ENCODE measurements around the gene HIVEP3. TPM values are rescaled to one million over a fixed set of nuclear protein-coding genes. Genes with fewer than 3 reads are reported as not detected.

Gene HIVEP3
- total RNA-seq, 1 donor from 2014 or later = 1.2 TPM

DNA sequence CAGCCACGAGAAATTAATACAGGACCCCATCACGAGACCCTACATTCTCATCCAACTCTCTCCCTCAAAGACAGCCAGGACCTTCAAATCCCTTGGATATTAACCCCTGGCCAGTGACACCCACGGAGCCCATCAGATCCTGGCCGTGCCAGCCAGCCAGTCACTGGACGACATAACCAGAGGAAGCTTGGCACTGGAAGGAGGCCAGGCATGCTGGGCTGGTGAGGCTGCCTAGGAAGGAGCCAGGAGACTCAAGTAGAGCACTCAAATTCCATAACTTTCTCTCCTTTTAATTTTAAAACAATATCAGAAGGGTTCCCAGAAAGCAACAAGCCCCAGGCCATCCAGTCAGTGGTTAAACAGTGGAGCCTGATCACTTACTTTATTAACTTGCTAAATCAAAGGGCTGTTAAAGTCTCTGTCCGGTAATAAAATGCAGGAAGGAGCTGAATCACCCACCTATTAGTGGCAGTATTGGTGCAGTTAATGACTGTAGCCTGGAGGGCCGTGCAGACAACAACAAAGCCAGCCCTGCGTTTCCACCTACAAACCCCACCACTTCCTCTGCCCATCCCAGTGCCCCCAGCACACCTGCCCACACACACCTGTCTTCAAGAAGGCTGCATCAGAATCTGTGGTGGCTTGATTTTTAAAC is 78.0 kb downstream of the HIVEP3 start:
- Mint-ChIP-seq H3K9me3 (no peaks in the 10 kb centered on the region), H3K4me3 (no peak overlapping the region), H3K36me3 (ENCODE audit: low read depth) (no peaks in the 10 kb centered on the region), H3K27ac (ENCODE audit: unreplicated experiment) (no peak overlapping the region), H3K4me1 (peaks cover 13% of the 10 kb centered on the region), H3K27me3 (ENCODE audit: low read depth) (no peaks in the 10 kb centered on the region)
- no peak for DNase-seq (ENCODE audit: low read depth, low spot score)
- TF ChIP-seq, protein P1, sequence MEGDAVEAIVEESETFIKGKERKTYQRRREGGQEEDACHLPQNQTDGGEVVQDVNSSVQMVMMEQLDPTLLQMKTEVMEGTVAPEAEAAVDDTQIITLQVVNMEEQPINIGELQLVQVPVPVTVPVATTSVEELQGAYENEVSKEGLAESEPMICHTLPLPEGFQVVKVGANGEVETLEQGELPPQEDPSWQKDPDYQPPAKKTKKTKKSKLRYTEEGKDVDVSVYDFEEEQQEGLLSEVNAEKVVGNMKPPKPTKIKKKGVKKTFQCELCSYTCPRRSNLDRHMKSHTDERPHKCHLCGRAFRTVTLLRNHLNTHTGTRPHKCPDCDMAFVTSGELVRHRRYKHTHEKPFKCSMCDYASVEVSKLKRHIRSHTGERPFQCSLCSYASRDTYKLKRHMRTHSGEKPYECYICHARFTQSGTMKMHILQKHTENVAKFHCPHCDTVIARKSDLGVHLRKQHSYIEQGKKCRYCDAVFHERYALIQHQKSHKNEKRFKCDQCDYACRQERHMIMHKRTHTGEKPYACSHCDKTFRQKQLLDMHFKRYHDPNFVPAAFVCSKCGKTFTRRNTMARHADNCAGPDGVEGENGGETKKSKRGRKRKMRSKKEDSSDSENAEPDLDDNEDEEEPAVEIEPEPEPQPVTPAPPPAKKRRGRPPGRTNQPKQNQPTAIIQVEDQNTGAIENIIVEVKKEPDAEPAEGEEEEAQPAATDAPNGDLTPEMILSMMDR (conservative IDR thresholded peaks at IDR 0.05) = no peak

DNA sequence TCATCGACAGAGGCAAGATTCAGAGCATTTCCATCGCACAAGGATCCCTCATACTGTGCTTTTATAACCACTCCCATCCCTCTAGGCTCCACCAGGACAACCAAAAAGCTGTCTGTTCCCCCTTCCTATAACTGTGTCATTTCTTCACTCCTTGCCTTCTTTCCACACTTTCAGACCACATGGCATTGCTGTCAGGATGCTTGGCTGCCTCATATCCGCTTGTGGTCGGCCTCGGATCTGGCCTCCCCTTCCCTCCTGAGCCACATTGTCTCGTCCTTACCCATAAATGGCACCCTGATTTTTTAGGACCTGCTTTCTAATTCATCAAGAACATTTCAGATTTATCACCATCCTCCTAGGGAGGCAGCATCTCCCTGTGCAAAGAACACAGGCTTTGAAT is 80.5 kb downstream of the HIVEP3 start:
- H3K4me1 Mint-ChIP-seq = peaks cover 11% of the 10 kb centered on the region
- DNase-seq (ENCODE audit: low read depth, low spot score) = no peak
- peak overlapping the region; percentile 4 for H3K27ac Mint-ChIP-seq (ENCODE audit: unreplicated experiment)
- no peaks in the 10 kb centered on the region for H3K27me3 Mint-ChIP-seq (ENCODE audit: low read depth)
- H3K4me3 Mint-ChIP-seq = no peak overlapping the region
- no peaks in the 10 kb centered on the region for H3K36me3 Mint-ChIP-seq (ENCODE audit: low read depth)
- TF ChIP-seq, protein P1 (conservative IDR thresholded peaks at IDR 0.05) = no peak
- no peaks in the 10 kb centered on the region for H3K9me3 Mint-ChIP-seq

GRCh38 chr1:41837691-41838090 is 81.0 kb downstream of the HIVEP3 start:
- TF ChIP-seq, protein P1 (conservative IDR thresholded peaks at IDR 0.05) = no peak
- Mint-ChIP-seq H3K27me3 (ENCODE audit: low read depth) (no peaks in the 10 kb centered on the region), H3K4me1 (peaks cover 6% of the 10 kb centered on the region), H3K4me3 (no peak overlapping the region), H3K9me3 (no peaks in the 10 kb centered on the region), H3K27ac (ENCODE audit: unreplicated experiment) (no peak overlapping the region), H3K36me3 (ENCODE audit: low read depth) (no peaks in the 10 kb centered on the region)
- no peak for DNase-seq (ENCODE audit: low read depth, low spot score)

- no peak overlapping the region for H3K27ac Mint-ChIP-seq (ENCODE audit: unreplicated experiment)
- no peak for DNase-seq (ENCODE audit: low read depth, low spot score)
- H3K36me3 Mint-ChIP-seq (ENCODE audit: low read depth) = no peaks in the 10 kb centered on the region
- no peak overlapping the region for H3K4me3 Mint-ChIP-seq
- TF ChIP-seq, protein P1 (conservative IDR thresholded peaks at IDR 0.05) = no peak
- no peaks in the 10 kb centered on the region for H3K4me1 Mint-ChIP-seq
- peaks cover 4% of the 10 kb centered on the region for H3K27me3 Mint-ChIP-seq (ENCODE audit: low read depth)
- H3K9me3 Mint-ChIP-seq = no peaks in the 10 kb centered on the region
Measured at GRCh38 chr1:41835485-41835884, 83.2 kb downstream of the HIVEP3 start.

DNA sequence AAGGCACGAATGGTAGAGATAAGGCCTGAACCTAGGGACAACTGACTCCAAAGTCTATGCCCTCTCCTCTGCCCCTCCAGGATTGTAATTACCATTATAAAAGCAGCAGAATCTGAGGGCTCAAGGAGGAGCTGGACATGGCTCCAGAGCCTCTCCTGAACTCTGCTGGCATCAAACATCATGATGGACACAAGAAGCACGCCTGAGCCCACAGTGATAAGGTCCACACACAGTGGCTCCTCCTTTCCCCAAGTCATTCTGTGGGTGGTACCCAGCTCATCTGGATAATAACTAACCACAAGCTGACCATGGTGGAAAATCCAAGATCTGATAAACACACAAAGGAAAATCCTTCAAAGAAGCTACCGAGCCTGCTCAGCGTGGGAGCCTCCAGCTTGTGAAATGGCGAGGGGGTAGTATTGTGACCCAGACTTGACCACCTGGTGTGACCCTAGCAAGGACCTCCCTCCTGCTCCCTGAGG is 85.2 kb downstream of the HIVEP3 start:
- no peak overlapping the region for H3K27ac Mint-ChIP-seq (ENCODE audit: unreplicated experiment)
- H3K9me3 Mint-ChIP-seq = no peaks in the 10 kb centered on the region
- no peak for DNase-seq (ENCODE audit: low read depth, low spot score)
- TF ChIP-seq, protein P1 (conservative IDR thresholded peaks at IDR 0.05) = no peak
- H3K27me3 Mint-ChIP-seq (ENCODE audit: low read depth) = peaks cover 4% of the 10 kb centered on the region
- no peak overlapping the region for H3K4me3 Mint-ChIP-seq
- no peaks in the 10 kb centered on the region for H3K36me3 Mint-ChIP-seq (ENCODE audit: low read depth)
- no peaks in the 10 kb centered on the region for H3K4me1 Mint-ChIP-seq

Data from neural crest cell (in vitro differentiated cells).